HepG2 (cell line): ENCODE results near the gene LDLRAD4. TPM values are rescaled to one million over a fixed set of nuclear protein-coding genes. Genes with fewer than 3 reads are reported as not detected.

Experiments
- ASH2L ChIP-seq: fragments of 300-600, 200-600 bp; sonication (generic); IDR thresholded peaks from 2 replicates; pipeline ENCODE4 v1.7.0; 2017; ENCODE audit warnings: low read depth, mild to moderate bottlenecking, moderate library complexity, mixed read lengths, low read length; ENCODE audit not compliant: insufficient read length
- DNMT3B ChIP-seq: conservative IDR thresholded peaks from 2 replicates; pipeline ENCODE4 v1.6.1; 2016; ENCODE audit warnings: missing biosample characterization, control low read depth
- E2F2 ChIP-seq: sonication (generic); formaldehyde crosslinking; IDR thresholded peaks from 2 replicates; pipeline ENCODE4 v1.4.0; 2020; ENCODE audit warnings: missing genetic modification reagents, borderline replicate concordance
- FOXA3 ChIP-seq: IDR thresholded peaks from 2 replicates; pipeline ENCODE4 v1.6.1; 2016; ENCODE audit warnings: missing genetic modification reagents, missing compliant biosample characterization
- GTF2F1 ChIP-seq: fragments of 150-350 bp; IDR thresholded peaks from 2 replicates; pipeline ENCODE4 v1.6.1; 2014; ENCODE audit warnings: low read length
- LCORL ChIP-seq, 2 experiments: fragments of 450-650 bp in 1 of 2; sonication (generic) in 1 of 2; formaldehyde crosslinking in 1 of 2; IDR thresholded peaks; 2 replicates each; pipeline versions ENCODE4 v1.5.0 to v1.6.1; 2017 to 2020; ENCODE audit warnings: antibody characterized with exemption in 1 of 2, missing genetic modification reagents in 1 of 2
- NCOA2 ChIP-seq: sonication (generic); formaldehyde crosslinking; IDR thresholded peaks from 2 replicates; pipeline ENCODE4 v1.8.0; 2022; ENCODE audit warnings: inconsistent platforms
- NFYC ChIP-seq: IDR thresholded peaks from 2 replicates; pipeline ENCODE4 v1.6.1; 2016; ENCODE audit warnings: missing genetic modification reagents, missing compliant biosample characterization
- NPAS2 ChIP-seq: sonication (generic); formaldehyde crosslinking; IDR thresholded peaks from 2 replicates; pipeline ENCODE4 v1.8.0; 2022; ENCODE audit warnings: mild to moderate bottlenecking, missing genetic modification reagents, borderline replicate concordance
- PAF1 ChIP-seq: IDR thresholded peaks from 2 replicates; pipeline ENCODE4 v1.6.1; 2016; ENCODE audit warnings: missing genetic modification reagents, missing compliant biosample characterization
- SRSF1 ChIP-seq: fragments of 200-400 bp; formaldehyde crosslinking; optimal IDR thresholded peaks from 2 replicates; pipeline ENCODE3; 2017; ENCODE audit warnings: mild to moderate bottlenecking, low read depth, low read length, moderate library complexity
- YEATS4 ChIP-seq: sonication (generic); formaldehyde crosslinking; IDR thresholded peaks from 2 replicates; pipeline ENCODE4 v1.4.0; 2020; ENCODE audit warnings: missing genetic modification reagents, borderline replicate concordance
- ZNF232 ChIP-seq: sonication (generic); formaldehyde crosslinking; IDR thresholded peaks from 2 replicates; pipeline ENCODE4 v1.4.0; 2020; ENCODE audit warnings: missing genetic modification reagents, borderline replicate concordance
- ZNF276 ChIP-seq: sonication (generic); formaldehyde crosslinking; IDR thresholded peaks from 2 replicates; pipeline ENCODE4 v1.4.0; 2020; ENCODE audit warnings: mild to moderate bottlenecking, low read depth, missing genetic modification reagents
- ZNF7 ChIP-seq: IDR thresholded peaks from 2 replicates; pipeline ENCODE4 v1.6.1; 2016; ENCODE audit warnings: missing biosample characterization, missing genetic modification reagents
- ZNF747 ChIP-seq: sonication (generic); formaldehyde crosslinking; IDR thresholded peaks from 2 replicates; pipeline ENCODE4 v1.8.1; 2023; ENCODE audit warnings: missing genetic modification reagents, mild to moderate bottlenecking, borderline replicate concordance
- ZNF749 ChIP-seq: sonication (generic); formaldehyde crosslinking; IDR thresholded peaks from 2 replicates; pipeline ENCODE4 v1.8.0; 2022; ENCODE audit warnings: mild to moderate bottlenecking, missing genetic modification reagents, moderate library complexity, borderline replicate concordance
- ZNF788 ChIP-seq: sonication (generic); formaldehyde crosslinking; IDR thresholded peaks from 2 replicates; pipeline ENCODE4 v1.5.0; 2020; ENCODE audit warnings: mild to moderate bottlenecking, missing genetic modification reagents, borderline replicate concordance
- polyA plus RNA-seq, 8 experiments: library from polyadenylated mRNA; depleted of rRNA in 3 of 8; stranded (reverse) in 7 of 8; unstranded in 1 of 8; fragments of >200 nt; fragmentation: Illumina TruSeq in 4 of 8; extraction: Trizol in 4 of 8; gene quantifications; 2 replicates each; pipeline versions ENCODE4 v1.2.1 to v1.2.3, GENCODE V29; 2011 to 2016; ENCODE audit warnings: low read depth in 4 of 8, missing spikeins in 1 of 8, mixed read lengths in 1 of 8; ENCODE audit not compliant: insufficient read depth in 1 of 8
- total RNA-seq, 5 experiments: library from RNA; depleted of rRNA; stranded (reverse); fragments of >200 nt; fragmentation: Illumina TruSeq; extraction: Trizol; gene quantifications; 2 replicates each; pipeline ENCODE4 v1.2.3, GENCODE V29; 2016; ENCODE audit warnings: low read depth in 1 of 5
- TF ChIP-seq, protein P1 (sequence below), 2 experiments: sonication (generic) in 1 of 2; formaldehyde crosslinking in 1 of 2; IDR thresholded peaks; 2 replicates each; pipeline versions ENCODE4 v1.6.1 to v1.9.0; 2014 to 2022; ENCODE audit warnings: antibody characterized with exemption in 1 of 2, borderline replicate concordance in 1 of 2, inconsistent platforms in 1 of 2, low read depth in 1 of 2, missing genetic modification reagents in 1 of 2
- TF ChIP-seq, protein P2 (sequence below): sonication (generic); formaldehyde crosslinking; conservative IDR thresholded peaks from 2 replicates; pipeline ENCODE4 v1.8.1; 2023; ENCODE audit warnings: missing genetic modification reagents

The LDLRAD4 gene
- total and polyA plus RNA-seq, 2 of the 13 experiments (the other 11 are each of a cell fraction or from before 2014, with no cell fraction given), result 13.6 to 20.9 TPM

- TF ChIP-seq, protein P1, sequence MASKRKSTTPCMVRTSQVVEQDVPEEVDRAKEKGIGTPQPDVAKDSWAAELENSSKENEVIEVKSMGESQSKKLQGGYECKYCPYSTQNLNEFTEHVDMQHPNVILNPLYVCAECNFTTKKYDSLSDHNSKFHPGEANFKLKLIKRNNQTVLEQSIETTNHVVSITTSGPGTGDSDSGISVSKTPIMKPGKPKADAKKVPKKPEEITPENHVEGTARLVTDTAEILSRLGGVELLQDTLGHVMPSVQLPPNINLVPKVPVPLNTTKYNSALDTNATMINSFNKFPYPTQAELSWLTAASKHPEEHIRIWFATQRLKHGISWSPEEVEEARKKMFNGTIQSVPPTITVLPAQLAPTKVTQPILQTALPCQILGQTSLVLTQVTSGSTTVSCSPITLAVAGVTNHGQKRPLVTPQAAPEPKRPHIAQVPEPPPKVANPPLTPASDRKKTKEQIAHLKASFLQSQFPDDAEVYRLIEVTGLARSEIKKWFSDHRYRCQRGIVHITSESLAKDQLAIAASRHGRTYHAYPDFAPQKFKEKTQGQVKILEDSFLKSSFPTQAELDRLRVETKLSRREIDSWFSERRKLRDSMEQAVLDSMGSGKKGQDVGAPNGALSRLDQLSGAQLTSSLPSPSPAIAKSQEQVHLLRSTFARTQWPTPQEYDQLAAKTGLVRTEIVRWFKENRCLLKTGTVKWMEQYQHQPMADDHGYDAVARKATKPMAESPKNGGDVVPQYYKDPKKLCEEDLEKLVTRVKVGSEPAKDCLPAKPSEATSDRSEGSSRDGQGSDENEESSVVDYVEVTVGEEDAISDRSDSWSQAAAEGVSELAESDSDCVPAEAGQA (IDR thresholded peaks at IDR 0.05; ENCODE audit: low read depth), result no peak
- TF ChIP-seq, protein P1 (CRISPR knock-in tag; IDR thresholded peaks at IDR 0.05; ENCODE audit: borderline replicate concordance), result no peak
- TF ChIP-seq NPAS2 (CRISPR knock-in tag) (no peak), NFYC (CRISPR knock-in tag) (no peak), LCORL (IDR thresholded peaks at IDR 0.05) (no peak), LCORL (CRISPR knock-in tag; IDR thresholded peaks at IDR 0.05) (no peak), ZNF747 (CRISPR knock-in tag) (no peak), YEATS4 (CRISPR knock-in tag) (peak; percentile 44; the same call in 1 of the 2 replicates), ZNF232 (CRISPR knock-in tag) (peak; percentile 41; the same call in 1 of the 2 replicates), ZNF788 (CRISPR knock-in tag) (no peak), ZNF276 (CRISPR knock-in tag) (no peak), ASH2L (peak; percentile 56), GTF2F1 (no peak), SRSF1 (no peak), E2F2 (CRISPR knock-in tag) (no peak), DNMT3B (CRISPR knock-in tag) (no peak), ZNF7 (CRISPR knock-in tag) (no peak), NCOA2 (CRISPR knock-in tag) (peak; percentile 66), ZNF749 (CRISPR knock-in tag) (no peak), PAF1 (CRISPR knock-in tag) (no peak), FOXA3 (CRISPR knock-in tag) (peak; percentile 88)
- TF ChIP-seq, protein P2, sequence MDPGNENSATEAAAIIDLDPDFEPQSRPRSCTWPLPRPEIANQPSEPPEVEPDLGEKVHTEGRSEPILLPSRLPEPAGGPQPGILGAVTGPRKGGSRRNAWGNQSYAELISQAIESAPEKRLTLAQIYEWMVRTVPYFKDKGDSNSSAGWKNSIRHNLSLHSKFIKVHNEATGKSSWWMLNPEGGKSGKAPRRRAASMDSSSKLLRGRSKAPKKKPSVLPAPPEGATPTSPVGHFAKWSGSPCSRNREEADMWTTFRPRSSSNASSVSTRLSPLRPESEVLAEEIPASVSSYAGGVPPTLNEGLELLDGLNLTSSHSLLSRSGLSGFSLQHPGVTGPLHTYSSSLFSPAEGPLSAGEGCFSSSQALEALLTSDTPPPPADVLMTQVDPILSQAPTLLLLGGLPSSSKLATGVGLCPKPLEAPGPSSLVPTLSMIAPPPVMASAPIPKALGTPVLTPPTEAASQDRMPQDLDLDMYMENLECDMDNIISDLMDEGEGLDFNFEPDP (CRISPR knock-in tag), result no peak
Measured at GRCh38 chr18:13338318-13338717, 119.8 kb downstream of the LDLRAD4 start (continued).
